GM21528 (cell line): ENCODE measurements around the gene KRT17.
"Not testable (repeated sequence)": the region's sequence is repeated elsewhere in the genome, so short reads cannot be mapped to it uniquely, and the experiment has no call there.

Experiments
- ATAC-seq: cut with Tn5 transposase; IDR thresholded peaks from one replicate; pipeline ENCODE4 v1.9.1; 2021; ENCODE audit warnings: mild to moderate bottlenecking, moderate library complexity; ENCODE audit not compliant: unreplicated experiment, low FRiP score

The KRT17 gene

DNA sequence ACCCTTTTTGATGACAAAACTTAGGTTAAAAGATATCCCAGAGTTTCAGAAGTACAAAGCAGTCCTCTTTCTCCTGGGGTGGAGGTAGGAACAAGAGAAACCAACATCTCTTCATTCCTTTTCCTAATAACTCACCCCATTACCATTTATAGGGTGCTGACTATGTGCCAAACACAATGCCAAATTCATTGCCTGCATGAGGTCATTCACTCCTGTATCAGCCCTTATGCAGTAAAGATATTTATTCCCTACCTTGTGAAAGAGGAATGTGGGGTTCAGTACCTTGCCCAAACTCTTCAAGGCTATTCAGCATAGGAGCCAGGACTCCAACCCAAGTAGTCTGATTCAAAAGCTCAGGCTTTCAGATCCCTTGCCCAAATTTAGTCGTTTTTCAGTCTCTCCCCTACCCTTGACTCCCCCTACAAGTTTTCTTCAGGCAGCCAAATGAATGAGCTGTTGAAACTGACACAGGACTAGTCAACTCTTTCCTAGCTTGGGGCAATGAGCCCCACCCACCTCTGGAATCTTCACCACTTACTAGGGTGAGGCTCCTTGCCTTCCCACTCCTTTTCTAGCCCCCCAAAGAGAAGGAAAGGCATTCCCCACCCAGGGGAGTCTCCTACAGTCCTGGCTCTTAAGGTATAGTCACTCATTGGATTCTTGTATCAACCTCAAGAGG is 43.5 kb downstream of the KRT17 start:
- no peak for ATAC-seq

DNA sequence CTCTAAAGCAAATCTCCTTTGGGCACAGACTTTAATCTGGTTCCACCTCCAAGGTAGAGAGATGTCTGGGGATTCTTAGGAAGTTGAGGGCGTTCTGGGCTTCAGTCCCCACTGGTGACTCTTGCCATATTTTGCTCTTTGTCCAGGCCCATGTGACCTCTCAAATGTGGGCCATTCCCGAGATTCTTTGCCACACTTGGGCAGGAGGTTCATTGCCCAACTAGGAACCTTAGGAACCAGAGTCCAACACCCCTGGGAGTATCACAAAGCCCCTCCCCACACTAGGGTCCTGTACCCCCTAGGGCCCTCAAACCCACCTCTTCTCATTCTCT is 44.2 kb downstream of the KRT17 start:
- ATAC-seq: no peak

DNA sequence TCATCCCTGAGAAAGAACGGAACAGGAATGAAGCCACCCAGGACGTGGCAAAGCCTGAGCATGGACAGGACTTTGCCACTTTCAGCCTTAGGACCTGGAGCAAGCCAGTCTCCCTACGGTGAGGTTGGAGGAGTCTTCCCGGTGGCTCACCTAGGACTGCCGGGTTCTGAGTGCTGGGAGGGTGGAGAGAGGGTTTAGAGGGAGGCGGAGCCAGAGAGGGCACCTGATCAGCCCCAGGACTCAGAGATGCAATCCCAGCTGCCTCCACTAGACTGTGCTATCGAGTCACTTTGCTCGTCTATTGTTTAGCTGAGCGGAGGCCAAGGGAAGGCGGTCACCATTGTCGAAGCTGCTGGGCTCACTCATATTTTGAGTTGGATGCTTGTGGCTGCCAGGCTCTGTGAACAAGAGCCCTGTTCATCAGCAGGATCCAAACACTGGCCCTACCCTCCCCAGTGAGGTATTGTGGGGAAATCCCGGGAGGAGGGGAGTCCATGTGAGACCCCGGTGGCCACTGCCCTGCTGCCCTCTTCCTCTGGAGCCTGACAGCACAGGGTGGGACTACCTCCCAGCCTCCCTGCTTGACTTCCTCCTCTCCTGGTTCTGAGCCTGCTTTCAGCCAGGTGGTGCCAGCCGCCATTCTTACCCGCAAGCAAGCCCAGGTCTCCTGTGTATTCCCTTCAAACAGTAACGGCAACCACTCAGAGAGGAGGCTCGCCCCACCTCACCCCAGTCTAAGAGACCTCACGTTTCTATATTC is 44.7 kb downstream of the KRT17 start:
- no peak for ATAC-seq

DNA sequence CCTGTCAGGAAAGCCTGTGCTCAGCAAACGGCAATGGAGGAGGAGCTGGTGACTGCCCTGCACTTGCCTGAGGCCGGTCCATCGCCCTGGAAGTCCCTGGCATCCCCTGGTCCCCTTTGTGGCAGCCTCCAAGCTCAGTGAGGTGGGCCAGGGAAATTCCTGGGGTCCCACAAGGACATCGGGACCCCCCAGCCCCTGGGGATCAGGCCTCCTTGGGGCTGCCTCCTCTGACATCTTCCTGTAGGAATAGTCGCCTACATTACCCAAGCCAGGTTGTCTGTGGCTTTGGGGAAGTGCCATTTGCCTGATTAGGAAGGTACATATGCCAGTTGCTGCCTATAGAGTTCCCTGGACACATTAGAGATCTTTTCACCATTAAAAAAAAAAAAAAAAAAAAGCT is 45.4 kb downstream of the KRT17 start:
- no peak for ATAC-seq

DNA sequence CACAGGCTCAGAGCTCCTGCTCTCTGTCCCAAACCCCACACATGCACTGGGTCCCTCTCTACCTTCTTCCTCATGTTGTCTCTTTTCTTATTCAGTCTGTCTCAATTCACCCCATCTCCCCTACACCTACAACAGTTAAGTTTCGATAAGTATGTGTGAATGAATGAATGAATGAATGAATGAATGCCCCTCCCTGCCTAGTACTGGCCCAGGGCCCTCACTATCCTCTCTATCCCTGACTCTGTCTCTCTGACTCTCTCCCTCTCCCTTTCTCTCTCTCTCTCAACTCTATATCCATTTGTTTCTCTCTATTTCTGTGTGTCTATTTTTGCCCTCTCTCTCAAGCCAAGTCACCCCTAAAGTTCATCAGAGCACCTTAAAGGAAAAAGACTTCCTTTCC is 45.8 kb downstream of the KRT17 start:
- no peak for ATAC-seq

DNA sequence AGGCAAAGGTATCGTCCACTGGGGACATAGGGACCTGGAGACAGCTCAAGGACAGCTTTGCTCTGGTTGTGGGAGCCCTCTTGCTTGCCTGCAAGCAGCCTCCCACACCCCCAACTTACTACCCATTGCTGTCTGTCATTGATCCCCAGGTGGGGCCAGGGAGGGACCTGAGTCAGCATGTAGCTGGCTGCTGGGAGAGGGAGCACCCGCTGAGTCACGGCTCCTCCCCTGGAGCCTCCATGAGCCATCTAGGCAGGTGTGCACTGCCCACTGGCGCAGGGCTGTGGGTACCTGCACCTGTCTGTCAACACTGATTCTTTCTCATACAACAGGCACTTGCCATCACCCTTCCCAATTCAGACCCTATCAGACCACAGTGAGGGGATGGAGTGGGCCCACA is 47.6 kb downstream of the KRT17 start:
- ATAC-seq: not testable (repeated sequence)

DNA sequence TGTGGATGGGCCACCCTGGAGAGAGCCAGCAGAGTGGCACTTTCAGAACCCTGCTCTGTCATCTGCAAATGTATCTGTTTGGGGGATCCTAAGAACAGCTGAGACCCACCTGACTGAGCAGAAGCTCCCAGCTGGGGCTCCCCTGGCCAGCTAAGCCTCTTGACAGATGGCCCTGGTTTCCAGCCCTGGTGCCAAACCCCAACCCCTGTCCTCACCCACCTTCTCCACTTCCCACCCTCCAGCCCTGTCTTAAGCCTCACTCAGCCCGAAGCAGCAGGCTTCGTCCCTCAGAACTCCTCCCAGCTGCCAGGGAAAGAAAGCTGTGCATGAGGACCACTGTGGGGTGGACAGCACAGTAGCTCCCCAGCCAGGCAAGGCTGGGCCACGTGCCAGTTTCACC is 49.0 kb downstream of the KRT17 start:
- no peak for ATAC-seq

DNA sequence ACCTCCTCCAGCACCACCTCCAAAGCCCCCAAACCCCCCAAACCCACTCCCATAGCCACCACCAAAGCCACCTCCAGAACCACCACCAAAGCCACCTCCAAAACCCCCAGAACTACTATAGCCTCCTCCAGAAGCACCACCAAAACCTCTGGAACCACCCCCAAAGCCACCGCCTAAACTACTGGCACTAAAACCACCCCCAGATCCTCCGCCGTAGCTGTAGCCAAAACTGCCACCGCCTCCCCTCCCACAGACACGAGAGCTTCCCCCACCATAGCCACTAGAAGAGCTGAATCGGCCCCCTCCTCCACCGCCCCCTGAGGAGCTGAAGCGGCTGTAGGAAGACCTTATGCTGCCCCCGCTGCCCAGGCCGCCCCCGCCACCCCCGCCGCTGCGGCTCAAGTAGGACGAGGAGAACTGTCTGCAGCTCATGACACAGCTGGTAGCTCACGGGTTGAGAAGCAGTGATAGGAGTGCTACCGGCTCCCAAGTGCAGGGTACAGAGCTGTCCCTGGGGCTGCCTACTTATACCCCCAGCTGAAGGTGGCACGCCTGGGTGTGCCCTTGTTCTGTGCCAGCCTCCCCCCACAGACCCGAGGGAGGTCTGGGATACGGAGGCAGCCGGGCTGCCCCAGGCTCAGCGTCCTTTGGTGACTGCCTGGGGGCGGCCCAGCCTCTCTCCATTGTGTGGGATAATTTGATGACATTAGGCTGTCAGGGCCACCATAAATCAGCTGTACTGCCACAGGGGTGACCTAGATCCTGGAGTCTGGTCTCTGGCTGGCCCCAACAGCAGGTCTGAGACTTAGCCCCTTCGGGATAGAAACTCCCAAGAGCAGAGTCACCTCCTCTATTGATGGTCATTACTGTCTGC is 52.6 kb downstream of the KRT17 start, which contains the start of gene KRT9:
KRT9 (minus strand) TSS at position 499 of the 874 bp plus-strand sequence; CDS start at position 432, 67 bp downstream.
- no peak for ATAC-seq
